Chondrocyte (in vitro differentiated cells): ENCODE data around the gene EDDM13. TPM values are rescaled to one million over a fixed set of nuclear protein-coding genes. Genes with fewer than 3 reads are reported as not detected.

Source experiments
- DNase-seq: peaks from one replicate; pipeline ENCODE4 v3.0.0; 2021; ENCODE audit warnings: mixed read lengths, low spot score
- H3K27ac Mint-ChIP-seq: one replicate; pipeline ENCODE4 v1.8.0; 2021; ENCODE audit warnings: mild to moderate bottlenecking, moderate library complexity, mixed read lengths; ENCODE audit not compliant: unreplicated experiment
- H3K27me3 Mint-ChIP-seq: 2 replicates; pipeline ENCODE4 v1.8.0; 2021; ENCODE audit warnings: low read depth, mixed read lengths
- H3K36me3 Mint-ChIP-seq: 2 replicates; pipeline ENCODE4 v1.8.0; 2021; ENCODE audit warnings: low read depth, mixed read lengths
- H3K4me1 Mint-ChIP-seq: 2 replicates; pipeline ENCODE4 v1.8.0; 2021; ENCODE audit warnings: low read depth, mild to moderate bottlenecking, mixed read lengths
- H3K4me3 Mint-ChIP-seq: one replicate; pipeline ENCODE4 v1.8.0; 2021; ENCODE audit warnings: mild to moderate bottlenecking, moderate library complexity, mixed read lengths; ENCODE audit not compliant: unreplicated experiment
- H3K9me3 Mint-ChIP-seq: 2 replicates; pipeline ENCODE4 v1.8.0; 2021; ENCODE audit warnings: low read depth, mixed read lengths
- CTCF ChIP-seq: fragments of 200-600 bp; sonication (generic); IDR thresholded peaks from 2 replicates; pipeline ENCODE4 v1.5.0; 2021; ENCODE audit warnings: antibody characterized with exemption, mild to moderate bottlenecking, moderate library complexity
- total RNA-seq: library from RNA; stranded (reverse); gene quantifications from 3 replicates; pipeline ENCODE4 v1.2.1, GENCODE V29; 2021

Gene EDDM13
- total RNA-seq, 1 donor from 2014 or later = not detected

- DNase-seq = no peak
- TF ChIP-seq CTCF = no peak
- H3K9me3 Mint-ChIP-seq = peaks cover 8% of the 10 kb centered on the region
- H3K4me3 Mint-ChIP-seq = no peak overlapping the region
- H3K4me1 Mint-ChIP-seq = no peaks in the 10 kb centered on the region
- H3K27ac Mint-ChIP-seq = peak overlapping the region; percentile 45
- peaks cover 12% of the 10 kb centered on the region for H3K36me3 Mint-ChIP-seq
- H3K27me3 Mint-ChIP-seq = no peaks in the 10 kb centered on the region
These were observed 23.2 kb downstream of the EDDM13 start for GRCh38 chr19:56295531-56296455.

GRCh38 chr19:56297010-56297409, 24.5 kb downstream of the EDDM13 start:
- no peak for DNase-seq
- no peak overlapping the region for H3K4me3 Mint-ChIP-seq
- no peaks in the 10 kb centered on the region for H3K27me3 Mint-ChIP-seq
- no peaks in the 10 kb centered on the region for H3K4me1 Mint-ChIP-seq
- no peak for TF ChIP-seq CTCF
- peaks cover 8% of the 10 kb centered on the region for H3K9me3 Mint-ChIP-seq
- H3K27ac Mint-ChIP-seq = no peak overlapping the region
- H3K36me3 Mint-ChIP-seq = peaks cover 16% of the 10 kb centered on the region

GRCh38 chr19:56299688-56300087, 27.1 kb downstream of the EDDM13 start:
- no peak for TF ChIP-seq CTCF
- Mint-ChIP-seq H3K4me3 (no peak overlapping the region), H3K9me3 (peaks cover 3% of the 10 kb centered on the region), H3K27me3 (no peaks in the 10 kb centered on the region), H3K4me1 (no peaks in the 10 kb centered on the region), H3K27ac (no peak overlapping the region), H3K36me3 (peaks cover 15% of the 10 kb centered on the region)
- DNase-seq = no peak

GRCh38 chr19:56301155-56301554, 28.6 kb downstream of the EDDM13 start:
- Mint-ChIP-seq H3K4me1 (no peaks in the 10 kb centered on the region), H3K9me3 (peaks cover 7% of the 10 kb centered on the region), H3K36me3 (peaks cover 15% of the 10 kb centered on the region), H3K27ac (no peak overlapping the region), H3K27me3 (no peaks in the 10 kb centered on the region), H3K4me3 (no peak overlapping the region)
- no peak for DNase-seq
- no peak for TF ChIP-seq CTCF

- no peak for TF ChIP-seq CTCF
- Mint-ChIP-seq H3K4me1 (no peaks in the 10 kb centered on the region), H3K36me3 (peaks cover 13% of the 10 kb centered on the region), H3K4me3 (no peak overlapping the region), H3K9me3 (peaks cover 7% of the 10 kb centered on the region), H3K27me3 (no peaks in the 10 kb centered on the region), H3K27ac (no peak overlapping the region)
- DNase-seq = no peak
These were observed 29.5 kb downstream of the EDDM13 start for GRCh38 chr19:56301886-56302620.
